ENCODE results near the gene COL27A1. TPM values are rescaled to one million over a fixed set of nuclear protein-coding genes. Genes with fewer than 3 reads are reported as not detected.

The COL27A1 gene
- total RNA-seq, 1 donor = 2.1 TPM

DNA sequence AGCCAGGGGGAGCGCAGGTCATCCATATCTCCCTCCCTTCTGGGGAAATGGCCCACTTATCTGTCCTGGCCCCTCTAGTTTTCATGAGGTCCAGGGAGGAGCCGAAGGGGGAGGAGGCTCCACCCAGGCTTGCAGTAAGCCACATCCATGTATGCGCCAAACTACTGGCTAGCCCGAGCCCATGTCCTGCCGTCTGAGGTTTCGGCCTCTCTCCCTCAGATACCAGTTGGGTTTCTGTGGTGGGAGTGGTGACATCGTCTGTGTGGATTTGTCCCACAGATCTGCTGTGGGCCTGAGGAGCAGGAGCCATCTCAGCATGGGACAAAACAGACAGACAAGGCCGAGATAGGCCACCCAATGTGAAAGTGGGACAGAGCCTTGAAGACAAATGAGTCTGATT is 89.2 kb downstream of the COL27A1 start:
- TF ChIP-seq, protein P1, sequence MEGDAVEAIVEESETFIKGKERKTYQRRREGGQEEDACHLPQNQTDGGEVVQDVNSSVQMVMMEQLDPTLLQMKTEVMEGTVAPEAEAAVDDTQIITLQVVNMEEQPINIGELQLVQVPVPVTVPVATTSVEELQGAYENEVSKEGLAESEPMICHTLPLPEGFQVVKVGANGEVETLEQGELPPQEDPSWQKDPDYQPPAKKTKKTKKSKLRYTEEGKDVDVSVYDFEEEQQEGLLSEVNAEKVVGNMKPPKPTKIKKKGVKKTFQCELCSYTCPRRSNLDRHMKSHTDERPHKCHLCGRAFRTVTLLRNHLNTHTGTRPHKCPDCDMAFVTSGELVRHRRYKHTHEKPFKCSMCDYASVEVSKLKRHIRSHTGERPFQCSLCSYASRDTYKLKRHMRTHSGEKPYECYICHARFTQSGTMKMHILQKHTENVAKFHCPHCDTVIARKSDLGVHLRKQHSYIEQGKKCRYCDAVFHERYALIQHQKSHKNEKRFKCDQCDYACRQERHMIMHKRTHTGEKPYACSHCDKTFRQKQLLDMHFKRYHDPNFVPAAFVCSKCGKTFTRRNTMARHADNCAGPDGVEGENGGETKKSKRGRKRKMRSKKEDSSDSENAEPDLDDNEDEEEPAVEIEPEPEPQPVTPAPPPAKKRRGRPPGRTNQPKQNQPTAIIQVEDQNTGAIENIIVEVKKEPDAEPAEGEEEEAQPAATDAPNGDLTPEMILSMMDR (IDR thresholded peaks at IDR 0.05; ENCODE audit: insufficient read depth, low read length) = no peak
- H3K4me3 ChIP-seq (ENCODE audit: low read depth, low read length) = no peak overlapping the region
- no peak for DNase-seq (ENCODE audit: low read depth)

- no peak for DNase-seq (ENCODE audit: low read depth)
- TF ChIP-seq, protein P1 (IDR thresholded peaks at IDR 0.05; ENCODE audit: insufficient read depth, low read length) = no peak
- no peak overlapping the region for H3K4me3 ChIP-seq (ENCODE audit: low read depth, low read length)
Measured at GRCh38 chr9:114246558-114246957, 91.2 kb downstream of the COL27A1 start.

- TF ChIP-seq, protein P1 (IDR thresholded peaks at IDR 0.05; ENCODE audit: insufficient read depth, low read length) = no peak
- no peak overlapping the region for H3K4me3 ChIP-seq (ENCODE audit: low read depth, low read length)
- no peak for DNase-seq (ENCODE audit: low read depth)
Measured at GRCh38 chr9:114247077-114247476, 91.7 kb downstream of the COL27A1 start.

DNA sequence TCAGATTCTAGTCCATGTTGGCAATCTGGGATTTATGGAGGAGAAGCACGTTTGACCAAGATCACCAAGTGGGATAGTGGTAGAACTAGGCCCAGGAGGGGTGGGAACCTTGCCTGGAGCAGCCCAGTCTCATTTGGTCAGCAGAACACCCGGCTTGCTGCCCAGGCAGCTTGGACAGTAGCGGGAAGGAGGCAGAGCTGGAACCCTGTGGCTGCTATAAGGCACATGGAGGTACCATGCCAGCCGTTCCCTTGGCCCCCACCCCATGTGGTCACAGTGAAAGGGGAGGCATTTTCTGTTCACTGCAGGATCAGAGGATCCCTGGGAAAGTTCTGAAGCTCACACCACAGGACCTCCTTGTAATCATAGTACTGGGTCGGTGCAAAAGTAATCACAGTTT is 92.2 kb downstream of the COL27A1 start:
- TF ChIP-seq, protein P1 (IDR thresholded peaks at IDR 0.05; ENCODE audit: insufficient read depth, low read length) = no peak
- no peak for DNase-seq (ENCODE audit: low read depth)
- H3K4me3 ChIP-seq (ENCODE audit: low read depth, low read length) = no peak overlapping the region

GRCh38 chr9:114248299-114248707 is 93.0 kb downstream of the COL27A1 start:
- no peak overlapping the region for H3K4me3 ChIP-seq (ENCODE audit: low read depth, low read length)
- no peak for DNase-seq (ENCODE audit: low read depth)
- TF ChIP-seq, protein P1 (IDR thresholded peaks at IDR 0.05; ENCODE audit: insufficient read depth, low read length) = no peak

DNA sequence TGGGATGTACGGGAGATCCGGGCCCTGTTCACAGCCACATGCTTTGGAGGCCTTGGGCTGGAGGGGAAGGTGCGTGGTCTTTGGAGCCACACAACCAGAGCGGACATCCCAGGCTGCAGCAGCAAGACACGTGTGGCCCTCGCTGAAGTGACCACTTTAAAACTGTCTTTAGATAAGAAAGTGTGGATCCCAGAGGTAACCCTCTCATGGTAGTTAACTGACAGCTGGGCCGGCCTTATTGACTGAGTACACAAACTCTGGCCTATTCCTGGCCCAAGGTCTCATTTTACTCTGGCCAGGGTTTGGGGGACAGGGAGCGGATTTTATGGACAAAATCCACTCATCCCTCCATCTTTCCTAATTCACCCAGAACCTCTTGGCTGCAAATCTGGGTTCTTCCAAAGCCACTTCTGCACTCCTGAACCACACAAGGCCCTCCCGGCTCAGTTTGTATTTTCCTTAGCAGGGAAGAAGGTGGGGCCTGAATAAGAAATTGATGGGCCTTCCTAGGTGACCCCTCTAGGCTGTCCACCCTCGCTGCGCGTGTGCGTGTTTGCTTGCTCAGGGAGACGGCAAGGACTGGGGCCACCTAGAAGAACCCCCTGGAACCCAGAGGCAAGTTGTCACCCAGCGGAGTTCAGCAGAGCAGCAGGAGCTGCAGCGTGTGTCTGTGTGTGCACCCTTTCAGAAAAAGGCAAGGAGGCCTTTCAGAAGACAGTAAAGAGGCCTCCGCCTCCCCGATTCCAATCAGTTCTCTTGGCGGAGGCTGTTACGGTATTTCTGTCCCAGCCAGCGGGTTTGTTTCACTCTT is 94.3 kb downstream of the COL27A1 start:
- TF ChIP-seq, protein P1 (IDR thresholded peaks at IDR 0.05; ENCODE audit: insufficient read depth, low read length) = no peak
- H3K4me3 ChIP-seq (ENCODE audit: low read depth, low read length) = no peak overlapping the region
- DNase-seq (ENCODE audit: low read depth) = no peak

DNA sequence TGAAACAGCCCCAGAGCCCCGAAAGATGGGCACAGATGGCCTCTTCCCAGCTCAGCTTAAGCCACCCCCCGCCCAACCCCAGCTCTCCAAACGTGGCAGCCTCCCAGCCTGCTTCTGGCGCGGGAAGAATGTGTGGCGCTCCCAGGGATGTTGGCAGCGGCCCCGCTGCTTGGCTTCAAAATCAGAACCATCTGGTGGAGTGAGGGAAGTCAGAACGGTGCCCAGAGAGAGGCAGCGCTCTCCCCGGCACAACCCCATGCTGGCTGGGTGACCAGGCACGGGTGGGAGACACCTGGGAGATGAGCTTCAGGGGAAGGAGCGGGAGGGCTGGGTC is 94.9 kb downstream of the COL27A1 start:
- DNase-seq (ENCODE audit: low read depth) = peak; percentile 90
- TF ChIP-seq, protein P1 (IDR thresholded peaks at IDR 0.05; ENCODE audit: insufficient read depth, low read length) = no peak
- H3K4me3 ChIP-seq (ENCODE audit: low read depth, low read length) = no peak overlapping the region

Data from fibroblast of the aortic adventitia (primary cell).